Coronary artery (tissue), 2 donors: ENCODE results near the gene TMEM139.
"Not testable (repeated sequence)": the region's sequence is repeated elsewhere in the genome, so short reads cannot be mapped to it uniquely, and the experiment has no call there.

Experiments
- DNase-seq: peaks from one replicate; pipeline ENCODE4 v3.0.0-alpha.2; 2017; ENCODE audit warnings: low spot score
- H3K27ac ChIP-seq, 2 donors: fragments of 200-600 bp; sonication (generic); one replicate each; pipeline ENCODE4 v1.5.1; 2016 to 2019
- H3K4me3 ChIP-seq: fragments of 200-600 bp; sonication (generic); 2 replicates; pipeline ENCODE4 v1.5.1; 2016; ENCODE audit warnings: mild to moderate bottlenecking, moderate library complexity
- TF ChIP-seq, protein P1 (sequence below): fragments of 200-600 bp; sonication (generic); IDR thresholded peaks from one replicate; pipeline ENCODE4 v1.5.1; 2019; ENCODE audit warnings: antibody characterized with exemption

TMEM139 gene

DNA sequence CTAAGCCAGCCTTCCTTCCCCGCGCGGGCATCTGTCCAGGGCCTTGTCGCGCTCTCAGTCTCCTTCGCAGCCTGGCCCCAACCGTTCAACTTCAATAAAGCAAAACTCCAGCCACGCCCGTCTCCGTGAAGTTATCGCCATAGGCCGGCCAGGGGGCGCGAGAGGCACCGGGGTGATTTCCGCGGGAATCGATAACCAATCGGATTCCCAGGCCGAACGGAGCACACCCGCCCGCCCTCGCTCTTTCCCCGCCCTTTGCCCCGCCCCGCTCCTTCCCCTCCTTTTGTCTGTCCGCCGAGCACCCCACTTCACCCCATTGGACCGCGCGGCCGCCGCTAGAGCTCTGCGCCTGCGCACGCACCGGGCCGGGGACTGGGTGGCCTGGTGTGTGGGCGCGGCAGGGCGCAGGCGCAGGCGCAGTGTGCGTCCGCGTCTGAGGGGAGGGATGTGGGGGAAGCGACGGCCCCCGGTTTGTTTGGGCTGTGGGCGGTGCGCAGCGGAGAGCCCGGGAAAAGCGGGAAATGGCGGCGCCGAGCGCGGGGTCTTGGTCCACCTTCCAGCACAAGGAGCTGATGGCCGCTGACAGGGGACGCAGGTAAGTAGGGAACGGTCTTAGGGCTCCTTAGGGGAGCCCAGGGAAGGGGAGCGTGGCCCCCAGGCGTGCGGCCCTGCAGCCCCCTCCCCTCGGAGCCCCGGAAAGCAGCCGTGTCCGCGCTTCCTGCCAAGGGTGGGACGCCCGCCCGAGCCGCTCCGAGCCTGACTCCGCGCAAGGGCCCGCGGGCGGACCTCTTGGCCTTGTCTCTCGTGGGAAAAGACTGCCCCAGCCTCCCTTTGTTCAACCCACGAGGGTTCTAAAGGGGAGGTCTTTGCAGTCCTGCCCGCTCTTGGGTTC lies 3.4 kb downstream of the TMEM139 start, which contains the start of gene CASP2:
TSS of gene CASP2 (plus strand) at position 417 of the 892 bp plus-strand sequence. CDS start at position 522, 105 bp downstream.
- peak; percentile 98 for DNase-seq
- TF ChIP-seq, protein P1, sequence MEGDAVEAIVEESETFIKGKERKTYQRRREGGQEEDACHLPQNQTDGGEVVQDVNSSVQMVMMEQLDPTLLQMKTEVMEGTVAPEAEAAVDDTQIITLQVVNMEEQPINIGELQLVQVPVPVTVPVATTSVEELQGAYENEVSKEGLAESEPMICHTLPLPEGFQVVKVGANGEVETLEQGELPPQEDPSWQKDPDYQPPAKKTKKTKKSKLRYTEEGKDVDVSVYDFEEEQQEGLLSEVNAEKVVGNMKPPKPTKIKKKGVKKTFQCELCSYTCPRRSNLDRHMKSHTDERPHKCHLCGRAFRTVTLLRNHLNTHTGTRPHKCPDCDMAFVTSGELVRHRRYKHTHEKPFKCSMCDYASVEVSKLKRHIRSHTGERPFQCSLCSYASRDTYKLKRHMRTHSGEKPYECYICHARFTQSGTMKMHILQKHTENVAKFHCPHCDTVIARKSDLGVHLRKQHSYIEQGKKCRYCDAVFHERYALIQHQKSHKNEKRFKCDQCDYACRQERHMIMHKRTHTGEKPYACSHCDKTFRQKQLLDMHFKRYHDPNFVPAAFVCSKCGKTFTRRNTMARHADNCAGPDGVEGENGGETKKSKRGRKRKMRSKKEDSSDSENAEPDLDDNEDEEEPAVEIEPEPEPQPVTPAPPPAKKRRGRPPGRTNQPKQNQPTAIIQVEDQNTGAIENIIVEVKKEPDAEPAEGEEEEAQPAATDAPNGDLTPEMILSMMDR: no peak
- H3K4me3 ChIP-seq: peak within 1 kb of the TSS; percentile 91
- peak within 1 kb of the TSS; percentile 89 to 92 for H3K27ac ChIP-seq

DNA sequence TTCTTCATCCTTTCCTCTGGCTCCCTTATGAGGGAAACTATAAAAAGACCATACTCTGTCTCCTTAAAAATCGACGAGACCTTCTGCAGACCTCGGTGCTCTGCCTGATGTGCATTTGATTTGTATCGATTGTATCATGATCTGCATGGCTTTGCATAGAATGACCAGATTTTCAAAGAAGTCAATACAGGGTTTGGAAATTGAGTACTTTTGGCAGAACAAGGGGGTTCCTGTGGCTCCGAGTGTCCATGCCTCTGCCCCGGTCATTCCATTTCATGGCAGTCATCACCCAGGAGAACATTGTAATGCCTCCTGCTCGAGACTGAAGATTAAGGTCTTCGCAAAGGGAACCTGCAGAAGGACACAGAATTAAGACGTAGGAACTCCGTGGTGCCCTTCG lies 4.1 kb downstream of the TMEM139 start:
- peak overlapping the region; percentile 91 for H3K4me3 ChIP-seq
- TF ChIP-seq, protein P1: no peak
- peak overlapping the region; percentile 89 to 92 for H3K27ac ChIP-seq
- no peak for DNase-seq

DNA sequence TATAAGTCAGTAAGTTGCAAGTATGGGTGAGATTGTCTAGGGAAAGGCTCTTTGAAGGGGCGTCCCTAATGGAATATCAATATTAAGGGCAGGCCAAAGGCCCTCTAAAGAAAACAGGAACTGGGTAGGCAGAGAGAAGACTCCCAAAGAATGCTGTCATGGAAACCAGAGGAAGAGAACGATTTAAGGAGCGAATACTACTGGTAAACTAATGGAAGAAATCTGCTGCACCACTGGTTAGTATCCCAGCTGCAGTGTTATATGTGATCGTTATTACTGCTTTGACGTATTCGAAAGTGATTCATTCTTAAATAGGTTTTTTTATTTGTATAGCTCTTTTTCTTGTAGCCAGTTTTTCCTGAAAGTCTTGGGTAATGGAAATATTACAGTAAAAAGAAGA lies 4.7 kb downstream of the TMEM139 start:
- TF ChIP-seq, protein P1: no peak
- Histone ChIP-seq H3K4me3 (peak overlapping the region; percentile 91), H3K27ac (peak overlapping the region; percentile 89 to 92)
- DNase-seq: no peak

- H3K27ac ChIP-seq, DNase-seq, H3K4me3 ChIP-seq: not testable (repeated sequence)
These were observed 5.1 kb downstream of the TMEM139 start for GRCh38 chr7:143289888-143290287.

- no peak overlapping the region for H3K27ac ChIP-seq
- DNase-seq: no peak
- TF ChIP-seq, protein P1: no peak
- H3K4me3 ChIP-seq: no peak overlapping the region
These were observed 5.5 kb downstream of the TMEM139 start for GRCh38 chr7:143290293-143290692.

DNA sequence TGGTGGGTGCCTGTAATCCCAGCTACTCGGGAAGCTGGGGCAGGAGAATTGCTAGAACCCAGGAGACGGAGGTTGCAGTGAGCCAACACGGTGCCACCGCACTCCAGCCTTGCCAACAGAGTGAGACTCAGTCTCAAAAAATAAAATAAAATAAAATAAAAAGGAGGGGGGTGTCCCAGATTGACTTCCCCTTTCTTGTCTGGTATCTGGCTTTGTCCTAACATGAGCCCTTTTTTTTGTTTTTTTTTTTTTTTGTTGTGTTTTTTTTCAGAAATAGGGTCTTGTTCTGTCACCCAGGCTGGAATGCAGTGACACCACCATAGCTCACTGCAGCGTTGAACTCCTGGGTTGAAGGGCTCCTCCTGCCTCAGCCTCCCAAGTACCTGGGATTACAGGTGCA lies 8.1 kb downstream of the TMEM139 start:
- H3K27ac ChIP-seq: no peak overlapping the region
- no peak for DNase-seq
- no peak overlapping the region for H3K4me3 ChIP-seq
- TF ChIP-seq, protein P1: no peak

GRCh38 chr7:143295870-143296269 lies 11.1 kb downstream of the TMEM139 start:
- TF ChIP-seq, protein P1: no peak
- H3K4me3 ChIP-seq: no peak overlapping the region
- H3K27ac ChIP-seq: no peak overlapping the region
- no peak for DNase-seq
